GM21528 (cell line): ENCODE results near the gene TPX2.

Experiments used
- ATAC-seq: cut with Tn5 transposase; IDR thresholded peaks from one replicate; pipeline ENCODE4 v1.9.1; 2021; ENCODE audit warnings: mild to moderate bottlenecking, moderate library complexity; ENCODE audit not compliant: unreplicated experiment, low FRiP score

Gene TPX2

DNA sequence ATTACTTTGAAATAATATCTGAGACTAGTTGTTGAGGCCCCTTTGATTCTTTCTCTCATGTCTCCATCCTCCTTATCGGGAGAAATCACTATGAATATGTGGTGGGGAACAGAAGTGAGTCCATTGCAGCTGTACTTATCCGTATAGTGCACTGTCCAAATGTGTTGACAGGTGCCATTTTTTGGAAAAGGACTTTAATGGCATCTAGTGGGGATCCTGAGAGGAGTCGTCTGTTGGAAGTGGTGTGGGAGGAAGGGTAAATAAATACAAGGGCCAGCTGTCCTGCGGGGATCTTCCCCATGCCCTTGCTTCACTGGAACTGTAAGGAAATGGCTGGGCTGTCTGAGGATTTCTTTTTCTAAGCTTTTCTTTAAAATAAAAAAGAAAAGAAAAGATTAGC is 19.4 kb downstream of the TPX2 start:
- no peak for ATAC-seq

DNA sequence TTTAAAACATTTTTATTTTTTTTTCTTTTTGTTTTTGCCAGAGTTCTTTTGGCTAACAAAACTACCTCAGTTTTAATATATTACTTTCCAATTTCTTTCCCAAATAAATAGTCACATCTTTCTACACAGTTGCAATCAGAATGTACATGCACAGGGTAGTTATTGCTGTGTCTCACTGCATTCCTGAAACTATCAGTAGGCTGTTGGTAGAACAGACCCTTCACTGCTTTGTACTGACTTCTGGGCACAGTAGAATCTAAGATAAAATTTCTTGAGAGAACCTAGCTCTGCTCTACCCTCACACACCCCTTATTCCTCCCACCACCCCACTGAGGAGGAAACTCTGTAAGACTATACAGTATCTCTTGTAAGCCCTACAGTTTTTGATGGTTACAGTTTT is 19.9 kb downstream of the TPX2 start:
- ATAC-seq, result no peak

DNA sequence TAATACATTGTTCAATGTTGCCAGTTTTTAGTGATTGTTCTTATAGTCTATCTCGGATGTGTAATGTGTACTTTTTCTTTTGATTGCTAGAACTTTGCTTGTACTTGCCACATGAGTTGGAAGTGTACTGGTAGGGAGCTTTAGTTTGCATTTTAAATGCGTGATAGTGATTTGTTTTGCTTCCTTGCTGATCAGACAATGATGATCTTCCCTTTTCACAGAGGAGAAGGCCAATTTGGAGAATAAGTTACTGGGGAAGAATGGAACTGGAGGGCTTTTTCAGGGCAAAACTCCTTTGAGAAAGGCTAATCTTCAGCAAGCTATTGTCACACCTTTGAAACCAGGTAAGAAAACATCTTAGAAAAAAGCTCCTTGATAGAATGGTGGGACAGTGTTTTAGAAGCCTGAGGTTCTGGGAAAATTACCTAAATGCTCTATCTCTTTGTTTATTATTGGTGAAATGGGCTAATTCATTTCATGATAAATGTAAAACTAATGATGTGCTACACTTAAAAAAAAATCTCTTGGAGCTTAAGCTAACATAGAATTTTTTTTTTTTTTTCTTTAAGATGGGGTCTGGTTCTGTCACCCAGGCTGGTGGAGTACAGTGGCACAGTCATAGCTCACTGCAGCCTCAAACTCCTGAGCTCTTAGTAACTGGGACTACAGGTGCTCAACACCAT is 20.9 kb downstream of the TPX2 start:
- ATAC-seq, result no peak

DNA sequence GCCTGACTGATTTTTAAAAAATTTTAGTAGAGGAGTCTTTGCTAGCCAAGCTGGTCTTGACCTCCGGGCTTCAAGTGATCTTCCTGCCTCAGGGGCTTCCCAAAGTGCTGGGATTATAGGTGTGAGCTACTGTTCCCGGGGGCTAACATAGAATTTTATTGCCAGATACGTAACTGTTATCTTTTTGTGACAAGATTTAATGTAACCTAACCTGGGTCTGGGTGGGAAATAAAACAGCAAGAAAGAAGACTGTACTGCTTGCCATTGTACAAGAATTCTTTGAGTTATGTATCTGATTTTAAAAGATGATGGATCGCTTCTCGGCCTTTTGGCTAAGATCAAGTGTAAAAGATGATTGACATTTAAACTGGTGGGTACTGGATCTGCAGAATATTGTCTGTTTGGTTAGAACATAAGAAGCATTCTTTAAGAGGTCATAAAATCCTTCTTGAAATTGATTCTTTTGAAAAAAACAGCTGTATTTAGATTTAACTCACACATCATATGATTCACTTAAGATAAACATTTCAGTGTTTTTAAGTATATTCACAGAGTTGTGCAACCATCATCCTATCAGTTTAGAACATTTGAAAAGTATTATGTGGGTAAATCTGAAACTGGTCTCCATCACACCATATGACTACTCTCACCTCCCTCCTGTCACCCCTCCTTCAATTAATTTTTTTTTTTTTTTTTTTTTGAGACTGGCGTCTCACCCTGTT is 21.6 kb downstream of the TPX2 start:
- ATAC-seq, result no peak

DNA sequence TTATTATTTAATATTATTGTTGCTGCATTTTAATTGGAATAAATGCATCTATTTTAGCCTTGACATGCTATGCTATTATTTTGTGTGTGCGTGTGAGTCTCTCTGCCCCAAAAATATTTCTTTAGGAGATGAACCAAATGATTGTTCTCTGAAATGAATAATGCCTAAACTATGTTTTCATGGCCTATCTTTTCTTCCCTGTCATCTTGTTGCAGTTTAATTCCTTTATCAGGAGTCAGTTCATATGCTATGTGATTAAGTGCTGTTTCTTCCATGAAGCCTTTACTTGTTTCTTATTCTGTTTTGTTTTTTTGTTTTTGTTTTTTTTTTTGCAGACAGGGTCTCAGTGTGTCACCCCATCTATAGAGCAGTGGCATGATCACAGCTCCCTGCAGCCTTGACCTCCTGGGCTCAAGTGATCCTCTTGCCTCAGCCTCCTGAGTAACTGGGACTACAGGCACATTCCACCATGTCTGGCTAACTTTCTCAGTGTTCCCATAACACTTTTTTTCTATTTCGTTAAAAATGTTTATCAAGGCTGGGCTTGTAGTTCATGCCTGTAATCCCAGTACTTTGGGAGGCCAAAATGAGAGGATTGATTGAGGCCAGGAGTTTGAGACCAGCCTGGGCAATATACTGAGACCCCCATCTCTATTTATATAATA is 25.7 kb downstream of the TPX2 start:
- ATAC-seq, result no peak

DNA sequence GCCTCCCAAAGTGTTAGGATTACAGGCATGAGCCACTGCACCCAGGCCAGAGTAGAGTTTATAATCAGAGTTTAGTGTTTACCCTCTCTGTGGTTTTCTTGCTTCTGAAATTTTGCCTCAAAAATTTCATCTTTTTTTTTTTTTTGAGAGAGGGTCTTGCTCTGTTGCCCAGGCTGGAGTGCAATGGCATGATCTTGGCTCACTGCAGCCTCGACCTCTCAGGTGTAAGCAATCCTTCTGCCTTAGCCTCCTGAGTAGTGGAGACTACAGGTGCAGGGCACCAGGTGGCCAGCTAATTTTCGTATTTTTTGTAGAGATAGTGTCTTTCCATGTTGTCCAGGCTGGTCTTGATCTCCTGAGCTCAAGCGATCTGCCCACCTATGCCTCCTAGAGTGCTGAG is 28.7 kb downstream of the TPX2 start:
- ATAC-seq, result no peak

DNA sequence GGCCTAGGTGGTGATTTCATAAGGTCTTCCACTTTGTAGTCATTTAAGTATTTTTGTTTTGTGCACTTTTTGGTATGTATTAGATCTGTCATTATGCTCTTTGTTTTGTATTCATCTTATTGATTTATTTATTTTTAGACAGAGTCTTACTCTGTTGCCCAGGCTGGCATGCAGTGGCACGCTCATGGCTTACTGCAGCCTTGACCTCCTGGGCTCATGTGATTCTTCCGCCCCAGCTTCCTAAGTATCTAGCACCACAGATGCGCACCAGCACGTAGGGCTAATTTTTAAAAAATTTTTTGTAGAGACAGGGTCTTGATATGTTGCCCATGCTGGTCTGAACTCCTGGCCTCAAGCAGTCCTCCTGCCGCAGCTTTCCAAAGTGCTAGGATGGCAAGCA is 30.6 kb downstream of the TPX2 start:
- no peak for ATAC-seq

DNA sequence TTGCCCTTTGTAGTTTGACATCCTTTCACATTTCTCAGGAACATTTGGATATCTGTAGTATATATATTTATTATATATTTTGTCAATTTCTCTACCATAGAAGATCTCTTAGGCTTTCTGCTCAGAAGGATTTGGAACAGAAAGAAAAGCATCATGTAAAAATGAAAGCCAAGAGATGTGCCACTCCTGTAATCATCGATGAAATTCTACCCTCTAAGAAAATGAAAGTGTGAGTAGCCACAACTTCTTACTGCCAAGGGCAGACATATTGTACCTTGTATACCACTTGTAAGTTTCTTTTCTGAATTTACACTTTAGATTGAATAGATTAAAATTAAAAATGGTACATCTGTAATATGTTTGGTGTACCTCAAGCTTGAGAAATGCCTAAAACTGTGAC is 31.2 kb downstream of the TPX2 start:
- ATAC-seq, result no peak

DNA sequence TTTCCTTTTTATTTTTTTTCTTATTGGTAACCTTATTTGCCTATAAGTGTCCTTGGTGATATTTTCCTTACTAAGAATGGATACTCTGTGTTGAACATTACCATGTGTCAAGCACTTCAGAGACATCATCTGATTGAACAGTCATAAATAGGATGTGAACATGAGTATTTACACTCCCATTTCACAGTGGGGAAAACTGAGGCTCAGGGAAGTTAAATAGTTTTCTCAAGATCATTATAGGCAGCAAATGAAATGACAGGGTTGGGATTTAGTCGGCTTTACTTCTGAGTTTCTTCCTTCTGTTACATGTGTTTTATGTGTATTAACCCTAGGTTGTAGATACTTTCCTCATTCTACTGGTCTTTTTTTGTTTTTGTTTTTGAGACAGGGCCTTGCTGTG is 35.3 kb downstream of the TPX2 start:
- ATAC-seq, result no peak

DNA sequence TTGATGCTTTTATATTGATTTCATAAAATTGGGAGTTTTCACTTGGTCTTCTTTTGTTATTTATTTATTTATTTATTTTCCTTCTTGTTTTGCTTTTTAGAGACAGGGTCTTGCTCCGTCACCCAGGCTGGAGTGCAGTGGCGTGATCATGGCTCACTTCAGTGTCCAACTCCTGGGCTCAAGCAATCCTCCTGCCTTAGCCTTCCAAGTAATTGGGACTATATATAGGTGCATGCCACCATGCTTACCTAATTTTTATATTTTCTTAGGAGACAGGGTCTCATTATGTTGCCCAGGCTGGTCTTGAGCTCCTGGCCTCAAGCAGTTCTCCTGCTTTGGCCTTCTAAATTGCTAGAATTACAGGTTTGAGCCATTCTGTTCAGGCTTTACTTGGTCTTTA is 41.7 kb downstream of the TPX2 start:
- no peak for ATAC-seq

DNA sequence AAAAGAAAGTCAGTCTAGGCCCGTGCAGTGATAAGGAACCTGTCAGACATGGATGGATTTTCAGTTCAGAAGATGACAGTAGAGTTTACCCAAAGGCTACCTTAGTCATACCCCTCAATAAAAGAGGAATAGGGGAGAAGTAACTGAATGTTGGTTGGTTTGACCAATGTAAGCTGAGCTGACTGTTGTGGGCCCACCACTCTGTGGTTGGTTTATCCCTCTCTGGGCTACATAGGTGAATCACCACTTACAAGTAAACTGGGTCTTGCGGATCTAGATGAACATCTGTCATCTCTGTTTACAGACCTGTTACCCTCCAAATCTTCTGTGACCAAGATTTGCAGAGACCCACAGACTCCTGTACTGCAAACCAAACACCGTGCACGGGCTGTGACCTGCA is 42.9 kb downstream of the TPX2 start:
- no peak for ATAC-seq

DNA sequence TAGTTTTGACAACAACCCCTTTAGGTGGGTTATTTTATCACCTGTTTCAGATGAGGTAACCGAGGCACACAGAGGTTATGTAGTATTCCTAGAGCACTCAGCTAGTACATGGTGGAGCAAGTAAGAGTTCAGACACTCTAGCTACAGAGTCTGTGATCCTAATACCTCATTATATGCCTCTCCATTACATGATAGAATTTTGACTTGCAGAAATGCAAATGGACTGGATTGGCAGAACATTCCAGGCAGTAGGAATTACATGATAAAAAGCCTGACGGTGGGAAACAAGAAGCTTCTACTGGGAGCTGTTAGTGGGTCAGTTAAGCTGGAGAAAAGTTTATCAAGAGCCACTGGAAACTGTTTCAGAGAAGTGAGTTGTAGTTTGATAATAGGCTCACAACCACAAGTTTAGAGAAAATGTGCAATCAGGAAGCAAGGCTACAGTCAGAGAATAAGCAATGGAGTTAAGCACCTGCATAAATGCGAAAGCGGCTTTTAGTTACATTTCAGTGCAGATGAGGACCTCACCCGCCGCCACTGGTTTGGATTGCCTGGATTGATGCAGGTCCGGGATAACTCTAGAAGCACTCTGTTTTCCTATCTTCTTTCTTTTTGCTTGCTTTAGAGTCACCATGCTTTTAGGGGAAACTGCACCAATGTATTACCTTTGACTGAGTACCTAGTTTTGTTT is 45.4 kb downstream of the TPX2 start:
- ATAC-seq, result no peak

DNA sequence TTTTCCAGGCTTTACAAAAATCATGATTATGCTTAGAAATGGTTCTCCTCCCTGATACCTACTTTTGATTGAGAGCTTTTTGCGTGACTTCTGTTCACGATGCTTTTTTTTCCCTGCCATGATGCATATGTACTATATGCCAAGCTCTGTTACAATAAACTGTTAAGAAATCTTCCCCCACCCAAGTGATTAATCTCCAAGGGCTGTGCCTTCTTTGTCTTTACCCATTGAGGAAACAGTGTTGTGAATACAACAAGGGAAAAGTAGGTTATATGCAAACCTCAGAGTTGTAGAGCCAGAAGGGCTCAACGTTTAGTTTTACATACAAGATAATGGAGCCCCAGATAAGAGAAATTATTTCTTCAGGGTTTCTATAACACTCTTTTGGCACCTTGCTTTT is 46.0 kb downstream of the TPX2 start:
- ATAC-seq, result no peak

DNA sequence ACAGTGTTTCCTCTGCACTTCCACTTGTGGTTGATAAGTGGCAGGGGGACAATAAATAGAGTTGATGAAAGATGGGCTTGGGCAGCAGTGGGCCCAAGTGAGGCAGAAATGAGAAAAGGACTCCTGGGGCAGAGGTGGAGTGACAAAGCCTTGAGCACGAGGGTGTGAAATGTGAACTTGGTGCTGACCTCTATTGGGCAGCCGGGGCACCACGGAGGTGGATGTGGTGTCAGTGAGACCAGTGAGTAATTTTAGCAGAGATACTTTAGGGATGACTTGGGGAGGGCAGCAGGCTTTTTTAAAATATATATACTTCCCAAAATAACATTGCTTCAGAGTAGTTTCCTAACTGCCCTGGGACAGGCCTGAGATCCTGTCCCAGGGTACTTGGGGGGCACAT is 49.5 kb downstream of the TPX2 start:
- ATAC-seq, result no peak

DNA sequence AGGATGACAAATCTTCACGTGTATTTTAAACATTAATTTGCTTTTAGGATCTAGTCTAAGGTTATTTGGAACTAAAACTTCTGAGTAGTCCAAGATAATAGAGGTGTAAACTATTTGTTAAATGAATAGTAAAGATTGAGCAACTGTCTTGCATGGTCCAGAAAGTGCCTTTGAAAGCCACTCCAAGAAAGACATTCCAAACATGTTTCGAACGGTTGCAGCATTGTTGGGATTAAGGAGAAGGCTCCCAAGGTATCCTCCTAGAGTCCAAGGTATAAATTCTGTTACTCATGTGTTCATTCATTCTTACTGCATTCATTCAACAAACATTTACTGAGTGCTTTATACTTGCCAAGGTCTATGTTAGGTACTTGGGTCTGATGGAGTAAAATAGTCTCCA is 51.3 kb downstream of the TPX2 start:
- no peak for ATAC-seq

DNA sequence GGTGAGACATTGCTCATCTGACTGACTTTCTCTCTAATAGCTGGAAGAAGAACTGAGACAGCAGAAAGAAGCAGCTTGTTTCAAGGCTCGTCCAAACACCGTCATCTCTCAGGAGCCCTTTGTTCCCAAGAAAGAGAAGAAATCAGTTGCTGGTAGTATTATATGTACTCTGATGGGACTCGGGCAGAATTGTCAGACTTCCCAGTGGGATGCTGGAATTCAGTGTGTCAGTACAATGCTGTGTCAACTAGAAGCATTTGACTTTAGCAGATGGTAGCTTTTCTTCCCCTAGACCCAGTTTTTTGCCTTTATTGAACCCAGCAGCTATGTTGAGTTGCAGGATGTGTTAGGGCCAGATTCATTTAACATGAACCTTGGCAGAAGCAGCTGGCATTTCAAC is 58.3 kb downstream of the TPX2 start:
- ATAC-seq, result no peak

DNA sequence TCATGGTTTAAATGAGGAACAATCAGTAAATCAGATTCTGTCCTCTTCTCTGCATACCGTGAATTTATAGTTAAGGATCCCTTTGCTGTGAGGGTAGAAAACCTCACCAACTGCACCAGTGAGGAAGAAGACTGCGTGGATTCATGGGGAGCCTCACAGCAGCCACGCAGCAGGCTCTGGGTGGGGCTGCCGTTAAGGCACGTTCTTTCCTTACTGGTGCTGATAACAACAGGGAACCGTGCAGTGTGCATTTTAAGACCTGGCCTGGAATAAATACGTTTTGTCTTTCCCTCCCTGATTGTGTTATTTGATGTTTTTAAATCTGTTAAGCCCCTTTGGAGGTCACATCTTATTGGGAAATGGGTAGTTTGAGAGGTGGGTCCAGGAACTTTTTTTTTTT is 62.4 kb downstream of the TPX2 start:
- no peak for ATAC-seq

DNA sequence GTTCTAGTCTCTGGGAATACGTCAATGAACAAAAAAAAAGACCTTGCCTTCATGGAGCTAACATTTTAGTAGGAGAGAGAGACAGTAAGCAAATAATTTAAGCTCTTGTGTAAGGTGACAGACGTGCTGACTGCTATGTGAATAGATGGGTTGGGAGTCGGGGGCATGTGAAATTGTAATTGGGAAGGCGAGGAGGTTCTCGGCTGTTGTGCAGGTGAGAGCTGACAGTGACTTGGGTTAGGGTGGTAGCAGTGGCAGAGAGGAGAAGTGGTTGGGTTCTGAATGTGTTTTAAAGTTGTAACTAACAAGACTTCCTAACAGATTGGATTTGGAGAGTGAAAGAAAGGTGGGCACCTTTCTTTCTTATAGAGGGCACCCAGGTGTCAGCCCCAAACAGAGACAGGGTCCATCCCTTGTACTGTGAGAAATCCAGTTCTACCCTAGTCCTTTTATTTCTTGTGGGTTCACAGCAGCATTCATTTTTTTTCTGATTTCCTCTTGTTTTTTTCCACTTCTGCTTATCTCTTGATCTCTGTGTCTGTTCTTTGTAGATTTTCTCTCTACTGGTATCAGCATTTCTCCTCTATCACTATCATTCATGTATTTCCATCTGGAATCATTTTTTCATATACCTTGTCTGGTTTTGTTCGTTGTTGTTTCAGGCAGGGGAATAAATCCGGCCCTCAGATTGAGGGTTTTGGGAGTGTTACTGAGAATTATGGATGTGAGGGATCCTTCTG is 64.6 kb downstream of the TPX2 start:
- no peak for ATAC-seq

DNA sequence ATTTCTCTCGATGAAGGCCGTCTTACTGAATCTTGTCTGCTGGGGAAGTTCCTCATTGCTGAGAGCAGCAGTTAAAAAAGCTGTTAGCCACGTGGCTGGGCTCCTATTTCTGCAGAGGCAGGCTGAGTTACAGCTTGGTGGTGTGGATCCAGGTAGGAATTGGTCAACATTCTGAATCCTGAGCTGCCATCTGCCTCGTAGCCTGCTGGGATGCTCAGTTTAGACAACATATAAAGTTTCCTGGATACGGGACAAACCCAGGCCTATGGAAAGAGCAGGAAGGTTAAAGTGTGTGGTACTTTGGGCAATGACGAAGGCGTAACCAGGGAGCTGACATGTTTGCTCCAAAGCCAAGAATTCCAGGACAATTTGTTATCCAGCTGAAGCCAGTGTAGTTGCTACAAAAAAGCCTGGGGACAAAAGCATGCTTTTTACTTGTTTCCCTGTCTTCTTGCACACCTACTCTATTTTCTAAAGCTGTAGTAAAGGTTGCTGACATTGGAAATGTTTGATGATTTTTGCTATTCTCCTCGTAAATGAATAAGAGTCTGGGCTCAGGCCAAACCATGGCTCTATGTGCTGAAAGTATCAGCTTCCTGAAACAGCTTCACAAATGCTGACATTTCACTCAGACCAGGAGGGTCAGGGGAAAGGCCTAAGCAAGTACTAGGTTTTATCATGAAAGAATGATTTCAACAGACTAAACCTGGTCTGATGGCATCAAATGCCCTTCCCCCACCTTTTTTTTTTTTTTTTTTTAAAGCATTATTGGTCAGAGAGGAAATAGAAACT is 67.7 kb downstream of the TPX2 start:
- ATAC-seq, result no peak

DNA sequence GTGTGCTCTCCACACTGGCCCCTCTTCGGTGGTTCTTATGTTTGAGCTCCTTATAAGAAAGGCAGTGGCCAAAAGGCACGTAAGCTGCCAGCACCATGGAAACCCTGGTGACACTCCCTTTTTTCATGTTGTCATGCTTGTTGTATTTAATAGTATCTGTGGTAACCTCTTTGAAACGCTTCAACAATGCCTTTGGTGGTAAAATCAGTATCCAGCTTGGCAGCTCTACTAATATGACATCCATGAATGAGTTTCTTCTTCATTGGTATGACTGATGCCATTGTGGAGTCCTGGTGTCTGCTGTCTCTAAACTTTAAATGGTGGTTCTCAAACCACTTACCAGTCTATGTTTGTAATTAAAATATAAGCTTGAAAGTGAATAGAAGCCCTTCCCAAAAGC is 69.4 kb downstream of the TPX2 start:
- ATAC-seq, result no peak
